Measurements from ENCODE around the gene MYO5A.
A peak's percentile ranks its signal among the peaks of the same experiment; 100 is the strongest.
"Not testable (repeated sequence)": the region's sequence is repeated elsewhere in the genome, so short reads cannot be mapped to it uniquely, and the experiment has no call there.

Gene MYO5A

GRCh38 chr15:52317688-52318087, 211.0 kb downstream of the MYO5A start:
- no peak for DNase-seq

- DNase-seq: no peak
These were observed 211.7 kb downstream of the MYO5A start for GRCh38 chr15:52317022-52317421.

GRCh38 chr15:52309154-52309548, 219.5 kb downstream of the MYO5A start:
- DNase-seq: no peak

GRCh38 chr15:52308446-52309153, 220.1 kb downstream of the MYO5A start:
- DNase-seq: no peak

GRCh38 chr15:52307847-52308246, 220.8 kb downstream of the MYO5A start:
- DNase-seq: no peak

- DNase-seq: no peak
These were observed 222.4 kb downstream of the MYO5A start for GRCh38 chr15:52306270-52306669.

- no peak for DNase-seq
These were observed 225.4 kb downstream of the MYO5A start for GRCh38 chr15:52303093-52303772.

GRCh38 chr15:52301265-52301847, 227.3 kb downstream of the MYO5A start:
- DNase-seq: no peak

- DNase-seq: peak; percentile 13
These were observed 233.2 kb downstream of the MYO5A start, which contains the start of gene MYO5C for GRCh38 chr15:52295421-52296001. TSS of gene MYO5C (minus strand) at chr15:52295804. CDS start at chr15:52295636, 168 bp downstream.

GRCh38 chr15:52294881-52295420, 233.7 kb downstream of the MYO5A start:
- DNase-seq: no peak

- DNase-seq: no peak
These were observed 235.8 kb downstream of the MYO5A start for GRCh38 chr15:52292780-52293392.

GRCh38 chr15:52291204-52291603, 237.5 kb downstream of the MYO5A start:
- DNase-seq: no peak

GRCh38 chr15:52290800-52291199, 237.9 kb downstream of the MYO5A start:
- DNase-seq: no peak

GRCh38 chr15:52290329-52290728, 238.4 kb downstream of the MYO5A start:
- no peak for DNase-seq

- no peak for DNase-seq
These were observed 239.0 kb downstream of the MYO5A start for GRCh38 chr15:52289629-52290081.

- no peak for DNase-seq
These were observed 239.7 kb downstream of the MYO5A start for GRCh38 chr15:52288986-52289385.

- DNase-seq: no peak
These were observed 240.4 kb downstream of the MYO5A start for GRCh38 chr15:52288051-52288942.

GRCh38 chr15:52287114-52287513, 241.6 kb downstream of the MYO5A start:
- DNase-seq: no peak

- not testable (repeated sequence) for DNase-seq
These were observed 242.7 kb downstream of the MYO5A start for GRCh38 chr15:52285941-52286340.

- no peak for DNase-seq
These were observed 244.5 kb downstream of the MYO5A start for GRCh38 chr15:52284164-52284563.

- DNase-seq: no peak
These were observed 245.4 kb downstream of the MYO5A start for GRCh38 chr15:52283281-52283680.

GRCh38 chr15:52282418-52282817, 246.3 kb downstream of the MYO5A start:
- DNase-seq: no peak

Data from activated CD4-positive, alpha-beta T cell treated with anti-CD3 and anti-CD28 coated beads for 48 hours (primary cell).